Superior temporal gyrus (tissue), 1 donor: ENCODE data around the gene MCC.

Experiments
- DNase-seq: peaks from one replicate; pipeline ENCODE4 v3.0.0-alpha.2; 2016; ENCODE audit errors: extremely low spot score

MCC gene

DNA sequence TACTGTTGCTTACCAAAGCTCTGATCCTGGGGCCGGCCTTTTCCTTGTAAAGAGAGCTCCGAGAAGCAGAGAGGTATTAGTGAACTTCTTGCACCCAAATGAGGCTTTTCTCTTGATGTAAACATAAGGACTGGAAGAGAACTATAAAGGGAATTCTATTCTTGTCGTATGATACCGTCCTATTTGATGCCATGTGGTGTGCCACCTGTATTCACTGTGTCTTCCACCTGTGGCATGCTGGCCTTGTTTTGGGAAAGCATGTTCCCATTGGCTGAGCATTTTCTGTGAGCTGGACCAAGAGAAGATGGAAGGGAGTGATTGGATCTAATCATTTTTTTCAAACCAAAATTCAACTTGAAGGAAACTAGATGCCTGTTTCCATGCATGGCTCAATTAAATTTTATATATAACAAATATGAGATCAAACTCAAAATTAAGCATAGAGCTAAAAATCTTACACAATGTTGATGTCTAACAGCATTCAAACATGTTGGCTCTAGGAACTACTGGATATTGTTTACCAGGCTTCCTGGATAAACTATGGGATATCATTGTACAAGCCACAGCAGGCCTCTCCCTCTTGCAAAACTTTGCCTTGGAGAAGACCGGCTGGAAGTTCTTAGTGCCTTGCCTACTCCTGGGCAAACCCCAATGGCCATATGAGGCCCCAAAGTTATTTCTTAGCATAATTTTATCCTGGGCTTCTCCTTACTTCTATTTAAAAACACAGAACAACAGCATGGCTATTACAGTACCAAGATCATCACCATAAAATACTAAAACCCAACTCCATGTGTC, 168.8 kb downstream of the MCC start:
- no peak for DNase-seq

DNA sequence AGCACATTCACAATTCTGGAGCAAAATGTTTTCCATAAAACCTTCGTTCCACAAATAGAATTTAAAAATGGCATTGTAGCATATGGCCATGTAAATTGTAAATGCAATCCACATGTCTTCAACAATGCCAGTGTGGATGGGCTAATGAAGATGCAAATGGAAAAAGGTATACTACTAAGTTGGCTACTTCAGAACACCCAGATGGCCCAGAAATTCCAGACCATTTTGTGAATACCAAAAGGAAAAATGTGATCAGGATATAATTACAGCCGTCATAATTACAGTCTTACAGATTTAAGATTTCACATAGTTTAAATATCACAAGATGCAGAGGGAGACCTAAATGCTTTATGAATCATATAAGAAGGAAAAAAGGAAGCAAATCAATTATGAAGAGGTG, 170.6 kb downstream of the MCC start:
- DNase-seq: no peak

DNA sequence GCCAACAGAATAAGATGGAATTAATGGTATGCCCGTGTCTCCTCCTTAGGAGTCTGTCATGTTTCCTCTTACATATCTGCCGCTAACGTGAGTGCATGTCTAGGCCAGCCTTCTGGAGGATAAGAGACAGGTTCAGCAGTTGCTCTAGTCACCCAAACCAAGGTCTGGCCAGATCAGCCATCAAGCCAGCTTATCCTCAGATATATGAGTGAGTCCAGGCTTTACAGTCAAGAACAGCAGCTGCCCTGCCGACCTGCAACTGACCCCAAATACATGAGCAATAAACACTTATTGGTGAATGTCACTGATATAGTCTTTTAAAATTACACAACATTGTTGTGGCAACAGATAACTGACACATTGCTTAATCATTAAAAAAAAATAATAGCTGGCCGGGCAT, 177.0 kb downstream of the MCC start:
- no peak for DNase-seq

DNA sequence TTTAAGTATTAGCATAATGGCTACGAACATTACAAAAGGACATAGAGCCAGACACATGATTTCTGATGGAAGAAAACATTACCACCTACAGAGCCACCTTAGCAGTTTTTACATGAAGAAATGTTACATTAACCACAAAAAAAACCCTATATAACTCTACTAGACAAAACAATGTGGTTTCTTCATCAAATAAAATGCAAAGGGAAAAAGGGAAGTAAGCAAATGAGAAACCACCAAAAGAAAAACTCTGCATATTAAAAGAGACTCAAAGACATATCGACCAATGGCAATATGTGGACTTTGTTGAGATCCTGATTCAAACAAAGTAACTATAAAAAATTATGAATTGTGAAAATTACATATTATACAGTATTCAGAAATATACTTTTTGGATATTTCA, 186.1 kb downstream of the MCC start:
- DNase-seq: no peak

DNA sequence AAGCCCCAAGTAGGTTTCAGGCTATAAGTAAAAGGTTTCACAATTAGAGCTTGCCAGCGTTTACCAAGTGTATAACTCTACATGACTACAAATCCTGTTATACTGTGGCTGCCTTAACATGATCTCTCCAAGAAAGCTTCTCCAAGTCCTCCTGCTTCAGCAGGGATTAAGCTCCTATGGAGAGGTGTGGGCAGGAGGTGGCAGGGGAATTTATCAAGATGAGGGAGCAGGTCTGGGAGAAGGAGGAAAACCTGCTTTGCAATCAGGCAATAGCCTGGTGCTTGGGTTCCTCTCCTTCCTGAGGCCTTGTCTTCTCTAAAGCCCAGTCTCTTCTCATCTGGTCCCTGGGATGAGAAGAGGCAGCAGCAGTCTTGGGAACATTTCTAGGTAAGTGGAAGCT, 188.7 kb downstream of the MCC start:
- no peak for DNase-seq

DNA sequence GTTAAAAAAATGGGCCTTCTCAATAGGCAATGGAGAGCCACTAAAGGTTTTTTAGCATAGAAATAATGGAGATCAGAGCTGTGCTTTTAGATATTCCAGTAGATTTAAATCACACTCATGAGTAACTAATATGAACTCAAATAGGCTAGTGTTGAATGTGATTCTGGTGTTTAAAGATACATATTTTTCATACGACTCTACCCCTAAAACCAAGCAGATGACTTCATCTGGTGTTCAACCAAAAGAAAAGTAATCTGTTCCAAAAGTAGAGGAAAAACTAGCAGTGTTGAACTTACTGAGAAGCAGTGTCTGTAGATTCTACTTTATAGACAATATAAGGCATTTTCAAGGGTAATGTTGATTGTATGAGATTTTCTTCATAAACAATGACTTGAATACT, 191.6 kb downstream of the MCC start:
- no peak for DNase-seq

DNA sequence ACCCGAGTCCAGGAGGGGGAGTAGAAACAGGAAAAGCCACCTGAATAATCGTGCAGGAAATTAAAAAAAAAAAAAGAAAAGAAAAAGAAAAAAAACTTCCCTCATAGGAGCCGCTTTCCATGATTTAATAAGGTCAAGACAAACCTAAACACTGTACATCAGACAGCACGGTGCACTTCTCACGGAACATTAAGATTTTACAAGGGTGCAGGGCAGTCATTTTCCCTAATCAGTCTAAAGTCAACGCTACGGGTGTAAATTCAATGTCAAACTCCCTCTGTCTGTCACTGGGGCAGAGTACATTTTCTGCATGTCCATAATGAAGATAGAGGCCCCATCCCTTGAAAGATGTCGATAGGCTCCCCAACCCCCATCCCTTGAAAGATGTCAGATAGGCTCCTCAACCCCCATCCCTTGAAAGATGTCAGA, 193.1 kb downstream of the MCC start:
- DNase-seq: no peak

DNA sequence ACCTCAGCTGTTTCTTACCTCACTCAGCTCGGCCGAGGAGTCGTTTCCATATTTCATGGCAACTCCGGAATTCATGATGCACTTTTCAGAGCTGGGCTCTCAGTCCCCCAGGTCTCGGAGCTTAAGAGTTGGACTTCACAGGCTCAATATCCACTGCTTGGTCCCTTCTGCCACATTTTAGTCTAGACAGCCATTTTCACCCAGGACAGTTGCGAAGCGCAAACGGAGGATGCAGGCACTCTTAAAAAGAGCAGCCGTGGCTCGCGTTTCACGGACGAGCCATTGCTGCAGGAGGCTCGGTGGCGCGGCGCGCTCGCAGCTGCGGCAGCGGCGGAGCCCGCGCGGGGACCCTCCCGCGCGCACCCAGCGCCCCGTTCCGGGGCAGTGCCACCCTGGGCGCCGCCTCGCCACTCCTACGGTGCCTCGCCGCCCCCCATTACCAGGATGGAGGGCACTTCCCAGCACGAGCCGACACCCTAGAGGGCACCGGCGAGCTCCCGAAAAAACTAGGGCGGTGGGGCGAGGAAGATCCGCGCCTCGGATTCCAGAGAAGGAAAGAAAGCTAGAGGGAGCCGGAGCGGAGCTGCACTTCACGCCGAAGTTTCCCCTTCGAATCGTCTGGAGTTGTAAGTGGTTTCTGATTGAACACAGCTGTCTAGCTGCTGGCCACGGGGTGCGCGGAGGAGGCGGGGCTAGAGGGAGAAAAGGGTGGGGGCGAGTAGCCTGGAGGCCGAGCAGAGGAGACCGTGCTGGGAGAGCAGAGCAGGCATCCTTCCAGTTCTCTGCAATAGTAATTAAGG, 193.7 kb downstream of the MCC start:
- DNase-seq: peak; percentile 72

DNA sequence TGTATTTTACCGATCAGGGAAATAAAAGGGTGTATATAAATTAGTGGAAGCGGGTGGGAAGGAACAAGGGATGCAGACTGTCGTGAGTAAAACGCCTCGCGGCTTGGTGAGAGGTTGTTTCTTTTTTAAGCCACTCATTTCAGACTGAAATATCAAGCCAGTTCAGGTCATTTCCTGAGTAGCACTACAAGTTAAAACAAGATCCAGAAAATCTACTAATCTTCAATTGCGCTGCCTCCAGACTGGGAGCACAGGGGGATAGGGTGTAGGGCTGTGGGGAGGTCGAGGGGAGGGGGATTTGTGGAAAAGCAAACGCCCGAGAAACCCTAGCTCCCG, 194.3 kb downstream of the MCC start:
- no peak for DNase-seq

DNA sequence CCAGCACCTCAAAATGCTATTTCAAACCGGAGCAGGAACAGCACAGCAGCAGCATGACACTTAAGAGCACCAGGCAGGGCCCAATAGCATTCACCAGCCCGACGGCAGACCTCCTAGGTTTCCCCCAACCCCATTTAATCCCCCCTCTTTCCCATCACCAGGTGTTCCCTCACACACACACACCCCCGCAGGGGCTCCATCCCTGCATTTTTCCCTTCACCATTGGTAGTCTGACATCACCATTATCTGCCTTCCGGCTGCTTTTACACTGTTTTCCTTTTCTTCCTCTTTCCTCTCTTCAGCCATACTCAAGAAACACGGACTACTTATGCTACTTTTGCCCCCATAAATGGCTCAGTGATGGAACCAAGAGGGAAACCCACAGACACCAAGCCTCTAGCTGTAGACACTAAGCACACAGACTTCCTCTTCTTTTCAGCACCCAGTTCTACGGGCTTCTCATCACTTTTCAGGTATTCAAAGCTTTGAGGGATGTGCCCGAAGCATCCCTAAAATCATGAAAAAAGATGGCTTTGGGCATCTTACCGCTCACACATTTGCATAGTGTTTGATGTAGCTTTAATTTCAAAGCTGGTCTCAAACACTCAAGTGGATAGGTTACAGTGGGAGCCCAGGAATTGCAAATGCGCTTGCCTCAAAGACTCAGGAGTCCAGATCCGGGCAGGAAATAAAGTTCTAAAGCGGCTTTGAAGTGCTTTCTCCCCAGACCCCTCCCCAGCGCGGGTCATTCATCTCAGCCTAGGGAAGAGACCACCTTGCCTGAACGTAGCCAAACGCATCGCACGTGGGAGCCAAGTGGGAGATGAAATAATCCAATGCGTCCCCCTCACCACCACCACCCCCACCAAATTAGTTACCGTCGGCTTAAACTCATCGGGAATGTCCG, 194.9 kb downstream of the MCC start:
- DNase-seq: no peak

DNA sequence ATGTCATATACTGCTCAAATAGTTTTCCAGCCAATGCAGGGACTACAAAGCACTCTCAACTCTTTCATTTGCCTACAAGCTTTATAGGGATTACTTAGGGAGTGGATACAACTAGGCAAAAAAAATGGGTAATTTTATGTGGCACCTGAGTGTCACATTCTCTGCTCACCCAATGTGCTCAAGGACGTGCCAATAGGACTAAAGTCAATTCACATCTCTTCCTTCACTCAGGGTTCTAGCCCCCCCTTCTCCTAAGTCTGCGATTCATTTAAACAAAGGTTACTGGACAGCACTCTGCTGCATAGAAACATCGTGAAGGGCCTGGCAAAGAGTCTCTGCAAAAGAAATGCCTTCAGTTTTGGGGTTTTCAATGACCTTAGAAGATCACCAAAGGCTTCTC, 195.8 kb downstream of the MCC start:
- no peak for DNase-seq

DNA sequence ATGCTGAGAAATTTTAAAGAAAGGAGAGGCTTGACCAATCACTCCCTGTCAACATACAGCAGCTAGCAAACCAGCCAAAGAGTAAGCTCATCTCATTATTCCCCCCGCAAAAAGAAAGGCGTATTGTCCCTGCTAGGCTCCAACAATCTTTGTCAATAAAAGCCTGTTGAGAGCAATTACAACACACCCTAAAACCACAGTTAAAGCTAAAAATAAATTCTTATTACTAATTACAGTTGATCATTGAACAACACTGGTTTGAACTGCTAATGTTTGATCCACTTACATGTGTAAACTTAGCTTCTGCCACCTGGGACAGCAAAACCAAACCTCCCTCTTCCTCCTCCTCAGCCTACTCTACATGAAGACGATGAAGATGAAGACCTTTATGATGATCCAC, 204.7 kb downstream of the MCC start:
- peak; percentile 63 for DNase-seq

DNA sequence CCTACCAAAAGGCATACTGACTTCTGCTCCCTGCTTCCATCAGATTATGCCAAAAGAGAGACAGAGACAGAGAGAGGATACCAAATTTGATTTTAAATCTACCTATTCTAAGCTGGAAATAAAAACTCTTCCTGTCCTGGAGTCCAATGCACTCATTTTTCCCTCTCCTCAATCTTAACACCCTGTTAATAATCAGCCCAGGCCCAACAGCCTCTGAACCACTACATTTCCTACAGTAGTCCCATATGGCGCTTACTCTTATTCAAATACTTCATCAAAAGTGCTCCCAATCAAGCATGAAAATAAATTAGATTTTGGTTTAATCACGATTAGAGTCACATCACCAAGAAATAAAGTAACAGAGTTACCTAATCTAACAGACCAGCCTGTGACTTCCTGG, 205.8 kb downstream of the MCC start:
- no peak for DNase-seq

DNA sequence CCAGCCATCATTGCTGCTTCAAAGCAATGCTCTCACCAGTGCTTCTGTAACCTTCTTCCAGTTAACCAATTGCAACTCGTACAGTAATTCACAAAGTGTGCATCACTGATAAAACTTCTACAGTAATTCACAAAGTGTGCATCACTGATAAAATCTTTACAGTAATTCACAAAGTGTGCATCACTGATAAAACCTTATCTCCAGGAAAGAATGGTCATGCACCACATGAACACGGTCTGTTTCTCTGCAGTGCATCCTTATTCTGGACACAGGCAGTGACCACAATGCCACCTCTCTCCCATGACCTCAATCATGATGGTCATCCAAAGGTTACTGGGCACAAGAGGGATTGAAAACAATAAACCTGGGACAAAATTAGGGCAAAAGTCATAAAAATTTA, 207.1 kb downstream of the MCC start:
- DNase-seq: no peak

DNA sequence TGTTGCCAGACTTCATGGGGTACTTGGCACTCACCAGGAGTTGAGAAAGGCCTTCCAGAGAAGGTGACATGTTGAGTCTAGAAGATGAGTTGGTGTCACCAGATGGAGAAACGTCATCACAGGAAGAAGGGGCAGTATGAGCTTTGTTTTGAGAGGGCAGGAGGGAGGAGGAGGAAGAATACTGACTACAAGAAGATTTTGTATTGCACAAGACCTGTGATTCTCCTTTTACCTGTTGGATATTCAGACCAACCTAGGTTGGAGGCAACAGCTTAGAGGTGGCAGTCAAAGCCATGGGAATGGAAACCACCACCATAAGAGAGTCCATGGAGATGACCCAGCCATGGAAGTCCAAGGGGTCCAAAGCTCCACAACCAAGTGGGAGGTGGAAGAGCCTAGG, 207.7 kb downstream of the MCC start:
- DNase-seq: no peak

DNA sequence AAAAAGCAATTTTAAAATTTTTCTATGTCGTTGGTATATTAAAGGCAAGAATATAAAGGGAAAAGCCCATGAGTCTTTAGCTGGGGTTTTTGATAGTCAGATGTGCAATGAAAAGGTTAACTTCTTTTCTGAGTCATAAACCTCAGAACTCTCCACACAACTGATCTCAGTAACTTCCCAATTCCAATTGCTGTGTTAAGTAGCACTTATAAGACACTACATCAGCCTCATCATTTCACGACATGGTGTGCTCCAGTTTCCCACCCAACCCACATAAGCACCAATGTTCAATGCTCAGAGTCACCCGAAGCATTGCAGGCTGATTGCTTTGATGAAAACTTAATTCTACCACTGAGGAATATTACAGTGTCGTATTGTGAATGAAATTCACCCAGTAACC, 209.3 kb downstream of the MCC start:
- DNase-seq: no peak

DNA sequence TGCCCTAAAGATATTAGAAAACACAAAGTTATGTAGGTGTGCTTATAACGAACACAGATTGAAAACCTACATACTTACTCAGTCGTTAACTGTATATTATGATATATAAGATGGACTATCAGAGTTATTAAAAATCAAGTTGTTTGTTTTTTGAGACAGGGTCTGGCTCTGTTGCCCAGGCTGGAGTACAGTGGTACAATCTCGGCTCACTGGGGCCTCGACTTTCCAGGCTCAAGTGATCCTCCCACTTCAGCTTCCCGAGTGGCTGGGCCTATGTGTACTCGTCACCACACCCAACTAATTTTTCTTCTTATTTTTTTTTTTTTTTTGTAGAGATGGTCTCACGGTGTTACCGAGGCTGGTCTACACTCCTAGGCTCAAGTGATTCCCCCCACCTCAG, 211.8 kb downstream of the MCC start:
- DNase-seq: no peak

DNA sequence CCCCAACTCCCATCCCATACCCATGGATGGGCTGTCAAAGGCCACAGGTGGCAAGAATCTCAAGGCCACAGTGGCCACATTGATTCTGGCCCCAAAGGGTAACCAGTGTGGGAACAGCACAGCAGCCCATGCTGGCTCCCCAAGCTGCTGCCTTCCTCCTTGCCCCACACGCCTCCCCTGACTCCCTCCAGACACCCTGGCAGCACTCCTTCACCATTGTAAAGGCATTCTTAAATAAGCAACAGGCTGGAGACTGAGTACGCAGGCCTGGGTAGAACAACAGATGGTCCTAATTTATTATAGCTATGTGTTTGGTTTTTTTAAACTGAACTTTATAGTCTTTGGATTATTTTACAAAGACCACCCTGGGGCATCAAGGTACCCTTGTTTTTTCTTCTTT, 212.3 kb downstream of the MCC start:
- DNase-seq: no peak

DNA sequence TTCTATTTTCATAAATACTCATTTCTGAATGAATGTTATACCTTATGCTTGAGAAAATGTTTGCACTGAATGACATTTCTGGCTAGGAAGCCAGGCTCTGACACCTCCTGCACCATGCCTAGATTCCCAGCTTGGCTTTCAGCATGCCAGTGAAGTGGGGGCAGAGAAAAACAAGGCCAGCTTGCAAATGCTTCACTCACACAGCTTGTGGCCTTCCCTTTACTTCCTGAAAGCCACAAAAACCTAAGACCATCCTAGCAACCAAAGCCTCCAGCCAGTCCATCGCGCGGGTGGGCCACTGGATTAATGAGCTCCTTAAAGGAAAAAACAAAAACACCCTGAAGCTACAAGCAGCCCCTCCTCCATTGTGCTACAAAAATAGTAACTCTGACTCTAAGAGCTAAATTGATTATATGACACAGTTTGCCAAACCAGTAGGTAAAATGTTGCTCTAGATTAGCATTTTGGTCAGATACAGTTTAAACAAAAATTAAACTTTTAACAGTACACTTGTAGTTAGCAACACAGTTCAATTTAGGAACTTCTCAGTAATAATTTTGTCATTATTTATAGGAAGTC, 213.3 kb downstream of the MCC start:
- DNase-seq: peak; percentile 34

DNA sequence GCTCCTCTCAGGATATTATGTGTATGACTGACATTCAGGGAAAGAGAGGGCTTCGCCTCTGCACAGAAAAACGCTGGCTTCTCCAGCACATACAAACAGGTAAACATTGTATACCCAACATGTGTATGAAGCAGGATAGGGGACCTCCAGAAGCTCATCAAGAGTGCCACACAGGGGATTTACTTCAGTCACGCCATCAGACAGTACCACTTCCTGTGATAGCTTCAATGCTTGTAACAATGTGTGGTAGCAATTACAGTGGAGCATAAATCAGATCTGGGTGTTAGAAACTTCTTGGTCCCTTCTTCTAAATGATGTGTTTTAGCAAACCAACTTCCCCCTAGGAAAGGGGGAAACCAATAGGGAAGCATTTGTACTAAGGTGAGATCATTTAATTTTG, 214.3 kb downstream of the MCC start:
- no peak for DNase-seq

DNA sequence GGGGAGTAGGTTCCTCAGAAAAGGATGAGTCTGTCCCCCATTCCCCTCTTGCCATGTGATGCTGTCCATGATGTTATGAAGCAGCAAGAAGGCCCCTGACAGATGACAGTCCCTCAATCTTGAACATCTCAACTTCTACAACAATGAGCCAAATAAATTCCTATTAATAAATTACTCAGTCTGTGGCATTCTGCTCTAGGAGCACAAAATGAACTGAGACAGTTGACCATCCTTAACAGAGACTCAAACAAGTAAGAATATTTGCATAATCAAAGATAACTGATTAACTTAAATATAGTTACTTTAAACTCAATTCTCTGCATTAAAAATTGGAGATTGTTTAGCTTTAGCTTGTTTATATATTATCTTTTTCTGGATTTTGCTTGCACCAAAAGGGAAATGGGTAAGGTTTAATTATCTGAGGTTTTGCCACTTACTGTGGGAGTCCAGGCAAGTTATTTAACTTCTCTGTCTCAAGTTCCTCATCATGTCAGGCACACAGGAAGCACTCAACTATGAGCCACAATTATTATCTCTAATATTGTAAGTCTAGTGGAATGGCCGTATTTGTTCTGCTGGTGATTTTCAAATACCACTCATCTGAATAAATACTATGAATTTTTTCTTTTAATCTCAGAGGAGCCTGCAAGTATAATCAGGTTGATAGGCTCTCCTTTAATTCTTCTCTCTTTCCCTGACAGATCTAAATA, 216.4 kb downstream of the MCC start:
- DNase-seq: no peak
